ENCODE data around the gene CCDC73.

Gene CCDC73

DNA sequence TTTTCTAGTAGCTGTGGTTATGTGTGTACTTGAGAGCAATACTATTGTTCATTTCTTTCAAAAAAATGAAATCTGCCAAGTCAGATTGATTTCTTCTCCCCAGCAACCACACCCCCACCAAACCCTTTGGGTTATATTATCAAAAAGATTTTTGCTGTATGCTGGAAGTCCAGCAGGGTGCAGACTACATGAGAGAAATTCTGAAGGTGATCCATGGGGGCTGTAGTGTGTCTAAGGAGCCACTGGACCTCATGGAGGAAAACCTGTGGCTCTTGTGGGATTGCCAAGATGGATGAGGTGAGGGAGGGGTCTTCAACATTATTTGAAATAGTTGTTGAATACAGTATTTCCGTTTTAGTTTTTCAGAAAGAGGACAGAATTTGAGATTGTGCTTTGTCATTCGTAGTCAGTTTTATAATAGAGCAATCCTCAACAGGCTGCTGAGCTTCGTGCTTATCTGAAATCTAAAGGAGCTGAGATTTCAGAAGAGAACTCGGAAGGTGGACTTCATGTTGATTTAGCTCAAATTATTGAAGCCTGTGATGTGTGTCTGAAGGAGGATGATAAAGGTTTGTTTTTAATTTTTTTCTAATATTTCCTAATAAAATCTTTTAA, 207.8 kb downstream of the CCDC73 start:
- no peak for DNase-seq (ENCODE audit: low read depth)

DNA sequence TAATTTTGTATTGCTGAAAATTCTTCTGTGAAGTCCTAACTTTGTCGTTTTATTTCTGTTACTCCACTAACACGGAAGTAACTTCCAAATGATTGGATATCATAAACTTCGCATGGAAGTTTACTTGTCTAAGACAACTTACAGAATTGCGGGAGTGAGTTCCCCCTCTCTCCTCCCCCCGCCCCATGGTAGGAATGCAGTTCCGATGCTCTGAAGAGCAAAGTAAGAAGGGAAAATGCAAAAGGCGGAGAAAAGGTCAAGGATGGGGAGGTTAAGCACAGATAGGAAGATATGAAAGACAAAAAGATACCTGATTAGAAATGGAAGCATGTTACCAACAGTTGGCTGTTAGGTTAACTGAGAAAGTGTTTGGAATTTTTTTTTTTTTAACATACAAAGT, 209.5 kb downstream of the CCDC73 start:
- no peak for DNase-seq (ENCODE audit: low read depth)

DNA sequence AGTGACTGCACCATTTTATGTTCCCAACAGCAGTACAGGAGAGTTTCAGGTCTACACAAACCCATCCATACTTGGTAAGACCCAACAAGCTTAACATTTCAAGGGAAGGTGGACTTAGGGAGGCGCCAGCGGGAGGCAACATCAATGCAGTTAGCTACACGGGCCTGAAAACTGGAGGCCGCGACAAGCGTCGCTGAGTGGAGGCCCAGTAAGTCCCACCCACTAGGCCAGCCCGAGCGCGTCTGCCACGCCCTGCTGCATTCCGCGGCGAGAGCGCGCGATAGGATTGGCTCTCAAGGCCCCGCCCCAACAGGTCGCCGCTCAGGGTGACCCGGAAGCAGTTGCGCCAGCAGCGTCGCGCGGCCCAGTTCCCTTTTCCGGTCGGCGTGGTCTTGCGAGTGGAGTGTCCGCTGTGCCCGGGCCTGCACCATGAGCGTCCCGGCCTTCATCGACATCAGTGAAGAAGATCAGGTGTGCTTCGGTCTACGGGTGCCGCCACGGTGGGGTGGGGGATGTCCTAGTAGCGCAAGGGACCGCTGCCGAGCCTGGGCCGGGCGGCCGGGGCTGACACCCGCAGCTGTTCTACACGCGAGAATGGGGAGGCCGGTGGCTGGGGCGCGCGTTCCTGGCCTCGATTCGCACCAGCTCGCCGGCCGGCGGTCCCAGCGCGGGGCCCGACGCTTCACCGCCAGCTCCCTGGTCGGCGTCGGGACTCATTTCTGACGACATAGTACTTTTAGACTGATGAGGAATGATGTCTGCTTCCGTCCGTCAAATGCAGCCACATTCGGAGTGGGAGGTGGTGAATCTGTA, 210.8 kb downstream of the CCDC73 start, which contains the start of gene EIF3M:
TSS of gene EIF3M (plus strand) at position 373 of the 813 bp plus-strand sequence. CDS start at position 430, 57 bp downstream.
- DNase-seq (ENCODE audit: low read depth) = peak; percentile 89

DNA sequence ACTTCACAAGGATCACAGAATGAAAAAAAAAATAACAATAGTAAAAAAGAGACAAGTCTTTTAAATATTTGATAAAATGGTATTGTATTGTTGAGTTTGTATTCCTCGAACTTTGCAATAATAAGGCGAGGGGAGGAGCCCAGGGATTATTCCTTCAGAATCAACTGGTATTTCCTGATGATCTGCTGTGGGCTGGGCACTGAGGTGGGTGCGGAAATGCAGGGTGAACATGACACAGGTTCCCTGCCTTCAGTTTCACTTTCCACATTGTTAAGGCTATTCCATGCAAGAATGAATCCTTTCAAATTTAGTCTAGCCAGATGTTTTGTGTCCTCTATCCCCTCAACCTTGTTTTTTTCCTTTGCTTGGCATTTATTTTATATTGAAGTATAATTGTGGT, 212.9 kb downstream of the CCDC73 start:
- no peak for DNase-seq (ENCODE audit: low read depth)

DNA sequence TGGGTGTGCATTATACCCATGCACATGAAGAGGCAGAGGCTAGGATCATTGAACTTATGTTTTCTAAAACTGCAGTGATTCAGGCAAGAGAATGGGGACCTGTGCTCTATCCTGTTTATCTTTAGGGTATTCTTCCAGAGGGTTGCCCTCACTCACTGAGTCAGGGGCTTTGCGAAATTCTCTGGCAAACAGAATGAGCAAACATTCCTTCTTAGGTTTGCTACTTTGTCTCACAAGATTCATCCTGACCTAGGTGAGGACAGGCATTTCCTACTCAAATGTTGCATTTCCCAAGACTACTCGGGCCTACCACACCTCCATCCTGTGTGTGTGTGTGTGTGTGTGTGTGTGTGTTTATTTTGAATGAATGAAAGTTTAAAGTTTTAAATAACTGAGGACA, 213.5 kb downstream of the CCDC73 start:
- DNase-seq (ENCODE audit: low read depth) = no peak

DNA sequence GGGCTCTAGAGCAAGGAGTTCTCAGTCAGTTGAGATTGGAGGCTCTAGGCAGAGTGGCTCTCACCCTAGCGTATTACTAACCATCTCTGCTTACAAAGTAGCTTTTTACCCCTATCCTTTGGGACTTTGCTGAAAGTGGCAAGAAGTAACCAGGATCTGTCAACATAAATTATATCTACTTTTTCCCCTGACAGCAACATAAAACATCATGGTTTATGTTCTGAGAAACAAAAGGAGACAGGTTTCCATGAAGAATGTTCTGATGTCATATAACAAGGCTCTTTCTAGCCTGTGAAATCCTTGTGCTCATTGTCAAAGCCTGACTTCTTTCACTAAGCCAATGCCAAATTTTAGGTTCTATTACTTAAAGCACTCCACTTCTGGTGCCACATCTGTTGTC, 218.0 kb downstream of the CCDC73 start:
- DNase-seq (ENCODE audit: low read depth) = no peak

DNA sequence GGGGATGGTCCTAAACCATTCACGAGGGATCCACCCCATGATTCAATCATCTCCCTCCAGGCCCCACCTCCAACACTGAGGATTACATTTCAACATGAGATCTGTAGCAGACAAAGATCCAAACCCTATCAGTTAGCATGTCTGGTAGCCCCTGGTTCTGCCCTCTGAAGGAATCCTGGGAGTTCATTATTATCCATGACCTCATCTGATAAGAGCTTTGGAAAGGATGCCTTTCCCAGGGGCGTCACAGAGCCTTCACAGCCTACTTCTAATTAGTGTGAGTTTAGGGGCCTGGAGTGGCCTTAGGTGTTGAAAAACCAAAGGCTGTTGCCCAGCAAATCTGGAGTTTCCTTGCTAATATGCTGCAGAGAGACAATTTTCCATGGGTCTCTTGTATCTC, 219.4 kb downstream of the CCDC73 start:
- no peak for DNase-seq (ENCODE audit: low read depth)

DNA sequence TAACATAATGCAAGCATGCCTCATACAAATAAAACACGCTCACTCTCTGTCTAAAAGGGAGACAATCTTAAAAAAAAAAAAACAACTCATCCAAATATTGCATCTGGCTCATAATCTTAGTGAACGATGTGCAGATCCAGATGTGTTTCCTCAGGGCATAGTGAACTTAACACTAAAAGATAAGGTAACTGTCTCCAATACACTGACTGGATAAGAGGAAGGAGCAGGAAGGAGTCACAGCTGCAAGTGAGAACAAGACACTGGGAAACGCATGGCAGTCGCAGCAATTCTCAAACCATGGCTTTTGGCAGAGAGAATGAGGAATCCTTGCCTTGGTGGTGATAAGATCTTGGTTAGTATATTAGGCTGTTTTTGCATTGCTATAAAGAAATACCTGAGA, 220.0 kb downstream of the CCDC73 start:
- DNase-seq (ENCODE audit: low read depth) = no peak

DNA sequence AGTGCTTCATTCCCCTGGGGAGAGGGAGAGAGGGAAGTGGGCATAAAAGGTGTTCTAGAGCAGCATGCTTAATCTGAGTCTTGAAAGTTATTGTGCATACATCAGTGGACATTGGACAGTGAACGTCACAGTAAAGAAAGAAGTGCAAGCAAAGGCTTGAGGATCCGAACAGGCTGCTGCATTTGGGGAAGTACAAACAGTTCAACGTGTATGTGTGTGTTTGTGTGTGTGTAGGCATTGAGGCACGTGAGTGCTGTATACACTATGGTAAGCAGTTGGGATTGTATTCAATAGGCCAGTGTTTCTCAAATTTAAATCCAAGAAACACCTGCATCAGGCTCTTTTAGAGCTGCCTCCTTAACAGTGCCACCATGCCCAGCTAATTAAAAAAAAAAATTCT, 221.2 kb downstream of the CCDC73 start:
- DNase-seq (ENCODE audit: low read depth) = no peak

DNA sequence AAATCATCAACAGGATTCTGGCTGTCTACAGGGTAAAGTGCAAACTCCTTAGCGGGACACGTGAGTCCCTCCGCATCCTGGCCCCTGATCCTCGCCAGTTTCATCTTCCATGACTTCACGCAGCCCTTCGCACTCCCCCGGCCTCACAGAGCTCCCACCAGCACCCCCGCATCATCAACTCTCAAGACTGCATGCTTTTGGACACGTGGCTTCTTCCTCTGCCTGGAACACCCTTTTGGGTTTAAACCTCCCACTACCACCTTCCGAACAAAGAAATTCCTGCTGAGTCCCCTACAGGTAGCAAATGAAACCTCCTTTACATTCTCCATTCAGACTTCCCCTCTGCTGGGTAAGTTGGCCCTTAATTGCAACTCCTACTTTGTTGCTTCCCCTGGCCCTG, 223.4 kb downstream of the CCDC73 start:
- DNase-seq (ENCODE audit: low read depth) = no peak

DNA sequence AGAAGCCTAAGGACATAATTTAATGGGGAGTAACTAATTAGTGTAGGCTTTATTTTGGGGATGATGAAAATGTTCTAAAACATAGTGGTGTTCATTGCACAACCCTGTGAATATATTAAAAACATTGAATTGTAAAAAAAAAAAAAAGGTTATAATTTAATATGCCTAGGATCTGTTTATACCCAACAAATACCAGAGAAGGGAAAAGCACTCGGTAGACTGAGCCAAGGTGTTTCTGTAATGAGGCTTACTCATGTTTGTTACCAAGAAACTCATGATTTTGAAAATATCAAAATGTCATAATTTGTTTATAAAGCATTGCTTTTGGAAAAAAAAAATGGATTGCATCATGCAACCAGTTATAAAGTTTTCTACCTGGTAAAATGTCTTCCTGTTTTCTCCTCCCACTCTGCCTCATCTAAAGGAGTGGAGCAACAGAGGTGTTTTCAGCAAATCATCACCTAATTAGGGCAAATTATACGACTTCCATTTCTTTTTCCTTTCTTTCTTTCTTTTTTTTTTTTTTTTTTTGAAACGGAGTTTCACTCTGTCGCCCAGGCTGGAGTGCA, 225.1 kb downstream of the CCDC73 start:
- no peak for DNase-seq (ENCODE audit: low read depth)

DNA sequence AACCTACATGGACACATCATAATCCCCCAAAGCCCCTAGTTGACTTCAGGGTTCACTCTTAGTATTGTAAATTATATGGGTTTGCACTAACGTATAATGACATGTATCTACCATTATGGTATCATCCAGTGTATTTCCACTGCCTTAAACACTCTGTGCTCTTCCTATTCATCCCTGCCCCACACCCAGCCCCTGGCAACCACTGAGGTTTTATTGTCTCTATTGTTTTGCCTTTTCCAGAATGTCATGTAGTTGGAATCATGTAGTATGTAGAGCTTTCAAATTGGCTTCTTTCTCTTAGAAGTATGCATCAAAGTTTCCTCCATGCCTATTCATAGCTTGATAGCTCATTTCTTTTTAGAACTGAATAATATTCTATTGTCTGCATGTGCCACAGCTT, 227.3 kb downstream of the CCDC73 start:
- no peak for DNase-seq (ENCODE audit: low read depth)

DNA sequence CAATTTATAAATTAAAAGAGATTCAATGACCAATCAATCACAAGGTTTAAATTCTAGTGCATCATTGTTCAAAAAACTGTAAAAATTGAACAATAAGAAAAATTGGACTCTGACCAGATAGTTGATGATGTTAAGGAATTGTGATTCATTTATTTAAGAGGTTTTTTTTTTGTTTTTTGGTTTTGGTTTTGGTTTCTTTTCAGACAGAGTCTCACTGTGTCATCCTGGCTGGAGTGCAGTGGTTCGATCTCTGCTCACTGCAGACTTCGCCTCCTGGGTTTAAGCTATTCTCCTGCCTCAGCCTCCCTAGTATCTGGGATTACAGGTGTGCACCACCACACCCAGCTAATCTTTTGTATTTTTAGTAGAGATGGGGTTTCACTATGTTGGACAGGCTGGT, 227.9 kb downstream of the CCDC73 start:
- DNase-seq (ENCODE audit: low read depth) = no peak

DNA sequence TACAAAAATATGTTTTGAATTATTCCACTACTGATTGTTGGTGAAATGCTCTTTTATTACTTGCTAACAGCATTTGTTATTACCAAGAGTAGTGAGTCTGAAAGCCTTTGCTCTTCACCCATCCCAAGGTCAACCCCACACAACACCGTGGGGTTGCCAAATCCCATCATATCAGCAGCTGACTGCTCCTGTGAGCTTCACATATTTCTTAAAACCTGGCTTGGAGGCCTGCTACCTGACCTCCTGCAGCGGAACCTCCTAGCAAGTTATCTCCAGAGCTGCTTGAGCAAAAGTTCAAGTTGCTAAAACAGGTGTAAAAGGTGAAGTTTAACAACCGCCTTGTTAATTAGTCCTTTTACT, 230.9 kb downstream of the CCDC73 start:
- no peak for DNase-seq (ENCODE audit: low read depth)

DNA sequence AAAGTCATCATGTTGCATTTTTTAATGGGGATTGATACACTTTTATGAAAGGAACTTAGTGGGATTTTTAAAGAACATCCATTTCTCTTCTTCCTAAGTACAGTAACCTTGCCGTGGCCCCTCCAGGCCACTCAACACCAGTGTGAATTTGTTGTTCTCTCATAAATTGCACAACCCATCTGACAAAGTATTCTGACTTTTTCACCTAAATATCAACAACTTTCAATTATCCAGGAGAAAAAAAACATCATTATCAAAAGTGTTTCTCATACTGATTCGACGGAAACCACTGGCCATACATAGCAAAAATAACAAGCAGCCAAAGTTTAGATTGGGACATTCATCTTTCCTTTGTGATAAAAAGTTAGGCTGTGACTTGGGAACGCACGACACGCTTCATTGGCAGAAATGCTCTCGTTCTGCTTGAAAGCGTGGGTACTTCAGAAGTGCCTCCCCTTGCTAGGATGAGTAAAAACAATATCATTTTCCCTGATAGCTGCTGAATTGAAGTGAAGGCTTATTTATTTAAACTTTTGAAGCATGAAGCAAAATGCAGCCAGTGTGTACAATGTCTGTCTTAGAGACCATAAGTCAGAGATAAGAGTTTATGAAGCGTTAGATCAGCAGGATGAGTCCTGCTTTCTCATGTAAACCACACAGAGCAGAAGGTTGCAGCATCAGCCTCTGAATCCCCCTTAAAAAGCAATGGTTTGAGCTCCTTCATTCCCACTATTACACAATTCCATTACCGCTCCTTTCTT, 231.4 kb downstream of the CCDC73 start:
- DNase-seq (ENCODE audit: low read depth) = no peak

DNA sequence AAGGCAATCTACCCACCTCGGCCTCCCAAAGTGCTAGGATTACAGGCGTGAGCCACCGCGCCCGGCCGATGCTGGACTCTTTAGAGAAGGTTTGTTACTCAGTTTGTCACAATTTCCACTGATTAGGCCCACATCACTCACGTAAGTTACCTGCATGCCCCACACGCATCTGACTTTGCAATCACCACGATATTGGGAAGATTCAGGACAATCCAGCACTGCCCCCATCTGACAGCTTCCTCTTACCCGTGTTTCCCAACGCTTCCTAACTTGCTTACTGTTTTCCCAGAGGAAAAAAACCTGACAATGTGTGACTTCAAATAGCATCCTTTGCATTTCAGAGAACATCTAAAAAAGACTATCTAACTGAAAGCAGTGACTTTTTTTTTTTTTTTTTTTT, 232.6 kb downstream of the CCDC73 start:
- DNase-seq (ENCODE audit: low read depth) = no peak

DNA sequence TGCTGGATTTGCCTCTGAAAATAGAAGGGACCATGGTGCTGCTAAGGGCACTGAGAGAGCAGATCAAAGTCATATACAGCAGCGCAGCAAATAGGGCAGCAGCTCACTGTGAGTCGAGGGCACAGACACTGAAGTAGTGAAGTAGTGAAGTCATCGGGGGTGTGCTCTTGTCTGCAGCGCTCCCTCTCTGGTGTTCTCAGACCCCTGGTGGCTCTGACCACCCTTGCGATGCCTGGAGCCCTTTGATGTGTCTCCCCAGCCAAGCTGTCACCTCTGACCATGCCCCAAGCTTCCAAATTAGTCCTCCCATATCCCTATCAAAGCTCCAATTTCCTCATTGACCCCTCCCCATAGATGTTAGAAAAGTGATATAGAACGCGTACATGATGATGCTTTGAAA, 238.6 kb downstream of the CCDC73 start:
- no peak for DNase-seq (ENCODE audit: low read depth)

DNA sequence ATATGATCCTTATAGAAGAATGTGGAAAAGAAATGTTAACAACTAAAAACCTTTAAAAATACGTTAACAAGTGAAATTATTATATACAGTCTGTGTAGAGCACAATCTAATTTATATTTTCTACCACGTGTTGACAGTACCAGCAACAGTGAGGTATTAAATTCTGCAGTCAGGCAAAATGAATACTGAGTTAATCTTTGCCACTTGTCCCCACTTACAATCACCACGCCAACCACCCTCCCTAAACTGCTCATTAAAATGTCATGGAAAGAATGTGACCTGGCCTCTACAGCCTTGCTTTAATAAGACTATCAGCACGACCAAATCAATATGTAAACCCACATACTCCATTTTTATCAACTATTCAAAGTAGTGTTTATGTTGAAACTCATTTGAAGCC, 239.4 kb downstream of the CCDC73 start:
- DNase-seq (ENCODE audit: low read depth) = no peak
